Measurements from ENCODE around the gene CAMK2D. TPM values are rescaled to one million over a fixed set of nuclear protein-coding genes. Genes with fewer than 3 reads are reported as not detected.

CAMK2D gene
- total RNA-seq, 1 donor from 2014 or later: 50.3 TPM

- Histone ChIP-seq H3K9me3 (no peaks in the 10 kb centered on the region), H3K27me3 (no peaks in the 10 kb centered on the region), H3K4me1 (peaks cover 24% of the 10 kb centered on the region), H3K36me3 (no peaks in the 10 kb centered on the region), H3K4me3 (no peak overlapping the region), H3K27ac (no peak overlapping the region)
- intact Hi-C loops (cut with DNase I): no loop called here
- TF ChIP-seq POLR2A (IDR thresholded peaks at IDR 0.05) (no peak), POLR2AphosphoS5 (IDR thresholded peaks at IDR 0.05; ENCODE audit: insufficient read depth in 1 of 2, low read depth in 1 of 2) (no peak)
- TF ChIP-seq, protein P1, sequence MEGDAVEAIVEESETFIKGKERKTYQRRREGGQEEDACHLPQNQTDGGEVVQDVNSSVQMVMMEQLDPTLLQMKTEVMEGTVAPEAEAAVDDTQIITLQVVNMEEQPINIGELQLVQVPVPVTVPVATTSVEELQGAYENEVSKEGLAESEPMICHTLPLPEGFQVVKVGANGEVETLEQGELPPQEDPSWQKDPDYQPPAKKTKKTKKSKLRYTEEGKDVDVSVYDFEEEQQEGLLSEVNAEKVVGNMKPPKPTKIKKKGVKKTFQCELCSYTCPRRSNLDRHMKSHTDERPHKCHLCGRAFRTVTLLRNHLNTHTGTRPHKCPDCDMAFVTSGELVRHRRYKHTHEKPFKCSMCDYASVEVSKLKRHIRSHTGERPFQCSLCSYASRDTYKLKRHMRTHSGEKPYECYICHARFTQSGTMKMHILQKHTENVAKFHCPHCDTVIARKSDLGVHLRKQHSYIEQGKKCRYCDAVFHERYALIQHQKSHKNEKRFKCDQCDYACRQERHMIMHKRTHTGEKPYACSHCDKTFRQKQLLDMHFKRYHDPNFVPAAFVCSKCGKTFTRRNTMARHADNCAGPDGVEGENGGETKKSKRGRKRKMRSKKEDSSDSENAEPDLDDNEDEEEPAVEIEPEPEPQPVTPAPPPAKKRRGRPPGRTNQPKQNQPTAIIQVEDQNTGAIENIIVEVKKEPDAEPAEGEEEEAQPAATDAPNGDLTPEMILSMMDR (IDR thresholded peaks at IDR 0.05): no peak
- no peak for DNase-seq (ENCODE audit: extremely low spot score in 2 of 2)
These were observed 127.2 kb downstream of the CAMK2D start for GRCh38 chr4:113634081-113634969.

- no peak for DNase-seq (ENCODE audit: extremely low spot score in 2 of 2)
- H3K27ac ChIP-seq: no peak overlapping the region
- H3K9me3 ChIP-seq: no peaks in the 10 kb centered on the region
- intact Hi-C loops (cut with DNase I): no loop called here
- TF ChIP-seq POLR2AphosphoS5 (IDR thresholded peaks at IDR 0.05; ENCODE audit: insufficient read depth in 1 of 2, low read depth in 1 of 2): no peak
- no peak for TF ChIP-seq POLR2A (IDR thresholded peaks at IDR 0.05)
- TF ChIP-seq, protein P1 (IDR thresholded peaks at IDR 0.05): no peak
- no peaks in the 10 kb centered on the region for H3K36me3 ChIP-seq
- H3K4me1 ChIP-seq: peaks cover 24% of the 10 kb centered on the region
- no peaks in the 10 kb centered on the region for H3K27me3 ChIP-seq
- no peak overlapping the region for H3K4me3 ChIP-seq
These were observed 128.1 kb downstream of the CAMK2D start for GRCh38 chr4:113633467-113633866.

DNA sequence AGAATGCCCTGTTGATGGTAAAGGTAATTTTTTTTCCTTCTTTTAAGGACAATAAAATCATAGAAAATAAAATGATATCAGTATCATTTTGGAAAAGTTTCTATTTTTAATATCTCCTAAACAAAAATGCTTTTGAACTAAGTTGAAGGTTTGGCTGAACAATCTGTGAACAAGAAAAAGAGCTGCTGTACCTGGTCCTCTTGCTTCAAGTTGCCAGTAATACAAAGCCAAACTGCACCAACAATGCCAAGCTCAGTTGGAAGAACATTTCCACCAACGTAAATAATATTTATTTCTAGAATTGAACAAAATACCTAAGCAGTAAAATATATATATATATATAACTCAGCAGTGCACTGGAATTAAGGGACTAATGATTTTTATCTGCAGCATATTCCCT lies 132.8 kb downstream of the CAMK2D start:
- Histone ChIP-seq H3K36me3 (no peaks in the 10 kb centered on the region), H3K4me3 (no peak overlapping the region), H3K27me3 (no peaks in the 10 kb centered on the region), H3K27ac (no peak overlapping the region), H3K4me1 (peaks cover 5% of the 10 kb centered on the region), H3K9me3 (no peaks in the 10 kb centered on the region)
- no peak for DNase-seq (ENCODE audit: extremely low spot score in 2 of 2)
- intact Hi-C loops (cut with DNase I): no loop called here
- TF ChIP-seq POLR2AphosphoS5 (IDR thresholded peaks at IDR 0.05; ENCODE audit: insufficient read depth in 1 of 2, low read depth in 1 of 2) (no peak), POLR2A (IDR thresholded peaks at IDR 0.05) (no peak)
- TF ChIP-seq, protein P1 (IDR thresholded peaks at IDR 0.05): no peak

GRCh38 chr4:113627321-113627720 lies 134.2 kb downstream of the CAMK2D start:
- DNase-seq (ENCODE audit: extremely low spot score in 2 of 2): no peak
- Histone ChIP-seq H3K27me3 (no peaks in the 10 kb centered on the region), H3K9me3 (no peaks in the 10 kb centered on the region), H3K27ac (no peak overlapping the region), H3K4me3 (no peak overlapping the region), H3K4me1 (peaks cover 5% of the 10 kb centered on the region), H3K36me3 (no peaks in the 10 kb centered on the region)
- TF ChIP-seq, protein P1 (IDR thresholded peaks at IDR 0.05): no peak
- TF ChIP-seq POLR2AphosphoS5 (IDR thresholded peaks at IDR 0.05; ENCODE audit: insufficient read depth in 1 of 2, low read depth in 1 of 2) (no peak), POLR2A (IDR thresholded peaks at IDR 0.05) (no peak)
- intact Hi-C loops (cut with DNase I): no loop called here

DNA sequence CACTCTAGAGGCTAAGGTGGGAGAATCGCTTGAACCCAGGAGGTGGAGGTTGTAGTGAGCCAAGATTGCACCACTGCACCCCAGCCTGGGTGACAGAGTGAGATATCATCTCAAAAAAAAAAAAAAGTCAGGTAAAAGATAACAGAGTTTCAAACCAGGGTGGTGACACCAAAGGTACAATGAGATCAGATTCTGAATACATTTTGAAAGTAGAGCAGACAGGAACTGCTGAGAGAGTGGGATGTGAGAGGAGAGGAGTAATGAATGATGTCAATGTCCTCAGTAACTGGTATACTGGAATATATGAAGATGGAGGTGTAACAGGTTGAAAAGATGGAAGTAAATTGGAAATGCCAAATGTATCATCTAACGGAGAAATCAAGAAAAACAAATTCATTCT lies 135.6 kb downstream of the CAMK2D start:
- H3K9me3 ChIP-seq: no peaks in the 10 kb centered on the region
- no peak for DNase-seq (ENCODE audit: extremely low spot score in 2 of 2)
- no peak for TF ChIP-seq POLR2AphosphoS5 (IDR thresholded peaks at IDR 0.05; ENCODE audit: insufficient read depth in 1 of 2, low read depth in 1 of 2)
- H3K36me3 ChIP-seq: no peaks in the 10 kb centered on the region
- peaks cover 5% of the 10 kb centered on the region for H3K4me1 ChIP-seq
- intact Hi-C loops (cut with DNase I): no loop called here
- H3K27ac ChIP-seq: no peak overlapping the region
- no peaks in the 10 kb centered on the region for H3K27me3 ChIP-seq
- no peak overlapping the region for H3K4me3 ChIP-seq
